Measurements from ENCODE around the gene CRYAA.
A peak's percentile ranks its signal among the peaks of the same experiment; 100 is the strongest.

The CRYAA gene

DNA sequence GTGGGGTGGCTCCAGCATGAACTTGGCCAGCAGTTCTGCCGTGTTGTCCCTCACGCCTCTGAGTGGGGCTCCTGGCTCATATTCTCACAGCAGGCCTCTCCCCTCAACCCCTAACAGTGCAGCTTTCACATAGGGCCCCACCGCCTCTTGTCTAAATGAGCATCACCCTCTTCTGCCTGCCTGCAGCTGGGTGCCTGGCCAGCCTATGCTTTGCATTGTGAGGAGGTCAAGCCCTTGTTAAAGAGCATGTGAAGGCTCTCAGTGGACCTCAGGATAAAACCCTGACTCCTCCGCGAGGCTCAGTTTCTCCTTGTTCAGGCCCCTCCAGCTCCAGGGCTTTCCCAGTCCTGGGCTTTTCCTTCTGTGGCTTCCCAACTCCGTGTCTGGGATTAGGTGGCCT is 34.8 kb downstream of the CRYAA start:
- no peak for DNase-seq (ENCODE audit: low spot score)

DNA sequence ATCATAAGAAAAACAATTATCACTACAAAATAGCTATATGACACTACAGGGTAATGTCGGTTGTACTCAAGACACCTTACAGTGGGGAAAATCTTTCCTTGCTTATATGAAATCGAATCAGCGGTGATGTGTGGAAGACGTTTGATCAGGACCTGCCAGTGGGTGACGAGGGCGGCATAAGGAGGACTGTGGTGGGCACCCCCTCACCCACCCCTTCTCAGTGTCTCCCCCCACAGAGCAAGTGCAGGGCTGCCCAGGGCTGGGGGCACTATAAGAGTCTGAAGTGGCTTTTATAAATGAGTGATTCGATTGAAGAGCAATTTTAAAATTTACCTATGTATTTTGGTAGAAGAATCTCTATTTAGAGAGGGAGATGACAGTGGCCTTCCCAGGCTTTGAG is 35.8 kb downstream of the CRYAA start:
- DNase-seq (ENCODE audit: low spot score): no peak

DNA sequence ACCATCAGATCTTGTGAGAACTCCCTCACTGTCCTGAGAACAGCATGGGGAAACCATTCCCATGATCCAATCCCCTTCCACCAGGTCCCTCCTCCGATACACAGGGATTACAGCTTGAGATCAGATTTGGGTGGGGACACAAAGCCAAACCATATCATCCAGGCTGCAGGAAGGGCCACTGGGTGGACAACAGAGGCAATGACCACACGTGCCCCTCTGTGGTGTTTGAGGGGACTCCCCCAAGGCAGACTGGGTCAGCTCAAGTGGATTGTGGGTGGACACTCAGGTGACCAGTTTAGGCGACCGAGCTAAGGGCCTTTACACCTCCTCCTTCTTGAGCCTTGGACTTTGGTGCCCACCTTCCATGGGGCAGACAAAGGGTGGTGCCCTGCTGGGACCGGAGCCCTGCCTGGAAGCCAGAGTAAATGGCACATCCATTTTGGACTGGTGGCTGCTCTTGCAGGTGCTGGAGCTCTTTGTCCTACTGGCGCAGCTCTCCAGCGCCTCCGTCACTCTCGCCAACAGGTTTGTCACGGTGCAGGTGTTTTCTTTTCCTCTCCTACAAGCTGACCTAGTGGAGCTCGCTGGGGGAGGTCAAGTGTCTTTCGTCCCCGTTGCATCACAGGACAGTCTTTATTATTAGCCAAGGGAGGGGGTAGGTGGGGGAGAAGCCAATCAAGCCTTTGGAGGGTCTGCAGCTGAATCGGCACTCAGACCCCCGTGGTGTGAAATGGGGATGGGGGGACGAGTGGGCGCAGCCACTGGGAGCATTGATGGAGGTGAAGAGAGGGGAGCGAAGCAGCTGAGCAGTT is 37.6 kb downstream of the CRYAA start:
- no peak for DNase-seq (ENCODE audit: low spot score)

DNA sequence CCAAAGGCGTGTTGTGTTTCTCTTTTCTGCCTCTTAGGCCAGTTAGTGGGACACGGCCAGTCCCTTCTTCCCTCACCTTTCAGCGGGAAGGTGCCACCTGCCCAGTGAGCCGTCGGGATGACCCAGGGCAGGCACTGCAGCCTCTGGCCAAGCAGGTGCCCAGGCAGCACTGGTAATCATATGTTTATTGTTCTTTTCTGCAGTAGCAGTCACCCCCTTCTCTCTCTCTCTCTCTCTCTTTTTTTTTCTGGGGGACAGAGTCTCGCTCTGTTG is 38.2 kb downstream of the CRYAA start:
- no peak for DNase-seq (ENCODE audit: low spot score)

DNA sequence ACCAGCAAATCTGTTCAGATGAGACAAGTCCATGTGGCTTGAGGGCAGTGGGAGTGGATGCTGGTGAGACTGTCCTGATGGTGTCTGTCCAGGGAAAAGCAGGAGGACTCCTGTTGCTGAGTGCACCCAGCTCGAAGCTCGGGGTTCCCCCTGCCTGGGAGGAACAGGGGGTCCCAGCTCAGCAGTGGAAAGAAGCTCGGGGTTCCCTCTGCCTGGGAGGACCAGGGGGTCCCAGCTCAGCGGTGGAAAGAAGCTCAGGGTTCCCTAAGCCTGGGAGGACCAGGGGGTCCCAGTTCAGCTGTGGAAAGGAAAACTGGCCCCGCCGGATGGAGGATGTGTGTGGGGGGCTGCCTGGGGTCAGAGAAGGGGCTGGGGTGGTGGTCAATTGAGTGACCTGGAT is 39.1 kb downstream of the CRYAA start:
- no peak for DNase-seq (ENCODE audit: low spot score)

DNA sequence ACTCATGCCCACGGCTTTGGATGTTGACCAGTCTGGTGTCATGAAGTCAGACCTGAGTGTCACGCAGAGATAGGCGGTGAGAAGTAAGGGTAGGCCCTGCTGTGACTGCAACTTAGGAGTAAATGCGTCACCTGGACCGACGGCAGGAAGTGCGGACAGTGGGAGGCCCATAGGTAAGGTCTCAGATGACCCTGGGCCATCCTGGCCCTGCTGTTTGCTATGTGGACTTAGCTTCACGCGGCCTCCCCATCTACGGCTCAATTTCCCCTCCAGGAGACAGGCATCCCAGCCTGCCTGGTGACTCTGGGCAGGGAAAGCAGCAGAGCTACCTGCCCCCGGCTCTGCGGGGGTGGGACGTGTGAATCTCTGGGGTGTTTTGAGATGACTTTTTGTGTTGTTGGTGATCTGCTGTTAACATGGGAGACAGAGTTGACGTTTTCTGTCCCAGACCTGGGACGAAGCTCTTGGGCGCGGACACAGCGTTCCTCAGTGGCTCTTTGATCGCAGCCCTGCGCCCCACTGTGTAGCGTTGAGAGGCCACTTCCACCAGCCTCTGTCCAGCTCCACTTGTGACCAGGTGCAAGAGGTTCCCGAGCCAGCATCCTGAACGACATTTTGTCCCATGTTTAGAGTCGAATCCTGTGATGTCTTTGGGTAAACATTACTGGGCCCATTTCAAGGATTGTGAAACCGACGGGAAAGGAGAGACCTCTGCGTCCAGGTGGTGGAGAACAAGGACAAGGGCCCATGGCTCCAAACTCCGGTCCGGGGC is 39.9 kb downstream of the CRYAA start:
- no peak for DNase-seq (ENCODE audit: low spot score)

DNA sequence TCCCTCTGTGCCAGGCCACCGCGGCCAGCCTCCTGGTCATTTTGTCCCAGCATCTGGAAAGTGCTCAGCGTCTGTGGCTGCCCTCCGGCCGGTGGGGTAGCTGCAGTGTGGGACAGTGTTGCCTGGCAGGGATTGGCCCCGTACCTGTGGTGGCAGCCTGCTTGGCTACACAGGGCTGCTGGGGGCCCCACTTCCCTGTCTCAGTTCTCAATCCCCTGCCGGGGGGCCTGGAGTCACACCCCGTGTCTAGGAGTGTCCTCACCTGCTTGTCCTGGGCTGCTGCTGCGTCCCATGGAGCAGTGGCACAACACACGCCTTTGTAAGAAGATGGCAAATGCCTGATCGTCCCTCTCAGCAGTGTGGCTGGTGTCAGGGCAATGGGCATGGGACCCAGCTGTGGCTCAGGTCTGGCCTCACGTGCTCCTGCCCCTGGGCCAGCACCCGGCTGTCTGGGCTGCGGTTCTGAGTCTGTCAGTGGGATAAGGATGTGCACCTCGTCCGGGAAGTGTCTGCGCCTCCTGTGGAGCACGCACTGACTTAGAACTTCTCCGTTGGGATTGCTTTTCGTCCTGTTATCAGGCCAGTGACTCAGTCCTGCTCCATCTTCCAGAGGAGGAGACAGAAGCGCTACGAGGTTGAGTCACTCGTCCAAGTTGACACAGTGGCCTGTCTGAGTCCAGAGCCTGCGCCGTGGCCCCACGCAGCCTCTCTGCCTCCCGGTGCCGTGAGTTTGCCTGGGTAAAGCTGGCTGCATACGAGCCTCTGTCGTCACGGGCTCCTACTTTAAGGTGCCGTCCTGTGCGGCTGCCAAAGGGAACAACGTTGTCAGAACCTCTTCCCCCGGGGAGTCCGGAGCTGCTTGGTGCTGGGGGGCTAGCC is 41.0 kb downstream of the CRYAA start:
- DNase-seq (ENCODE audit: low spot score): peak; percentile 61

DNA sequence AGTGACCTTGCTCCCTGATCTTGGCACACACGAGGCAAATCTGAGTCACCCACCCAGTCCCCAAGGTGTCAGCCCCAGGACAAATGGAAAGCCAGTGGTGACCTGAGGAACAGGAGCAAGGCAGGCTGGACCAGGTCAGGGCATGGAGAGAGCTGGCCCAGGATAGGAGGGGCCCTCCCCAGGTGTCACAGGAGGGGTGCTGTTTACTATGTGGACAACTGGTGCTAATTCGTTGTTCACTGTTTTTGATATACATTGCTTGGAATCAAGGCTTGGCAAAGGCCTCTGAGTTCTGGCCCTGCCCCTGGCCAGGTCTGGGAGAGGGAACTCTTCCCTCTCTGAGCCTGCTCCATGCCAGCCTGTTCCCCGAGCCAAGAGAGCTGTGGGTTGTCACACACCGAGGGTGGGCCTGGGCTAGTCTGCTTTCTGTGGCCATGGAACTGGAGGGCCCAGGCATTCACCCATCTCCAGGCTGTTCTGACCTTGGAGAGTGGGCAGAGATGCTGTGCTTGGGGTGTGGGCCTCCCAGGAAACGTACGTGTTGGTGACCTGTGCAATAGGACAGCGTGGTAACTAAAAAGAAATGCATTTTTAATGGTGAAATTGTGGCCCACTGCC is 41.8 kb downstream of the CRYAA start:
- no peak for DNase-seq (ENCODE audit: low spot score)

DNA sequence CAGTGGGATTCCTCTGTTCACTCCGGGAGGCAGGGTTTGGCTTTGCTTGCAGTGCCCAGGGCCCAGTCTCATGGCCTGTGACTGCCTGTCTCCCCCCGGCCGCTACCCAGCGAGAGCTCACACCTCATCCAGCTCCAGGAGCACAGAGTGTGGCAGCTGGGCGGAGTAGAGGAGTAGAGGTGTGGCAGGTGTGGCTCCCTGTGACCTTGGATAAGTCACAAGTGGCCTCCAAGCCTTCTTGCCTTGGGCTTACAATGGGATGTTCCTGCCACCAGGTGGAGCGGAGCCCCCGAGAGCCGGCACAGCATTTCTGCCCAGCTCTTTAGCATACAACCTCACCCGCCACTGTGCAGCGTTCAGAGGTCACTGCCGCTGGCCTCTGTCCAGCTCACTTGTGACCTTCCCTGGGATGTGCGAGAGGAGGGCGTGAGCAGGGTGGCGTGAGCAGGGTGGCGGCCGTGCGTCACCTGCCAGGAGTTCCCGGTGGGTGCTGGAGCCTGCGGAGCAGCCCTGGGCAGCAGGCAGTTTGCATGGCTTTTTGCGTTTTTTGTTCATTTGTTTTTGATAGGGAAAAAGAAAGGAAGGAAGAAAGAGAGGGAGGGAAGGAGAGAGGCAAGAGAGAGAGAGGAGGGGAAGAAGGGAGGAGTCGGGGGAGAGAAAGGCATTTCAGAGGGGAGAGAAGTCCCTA is 42.4 kb downstream of the CRYAA start:
- no peak for DNase-seq (ENCODE audit: low spot score)

DNA sequence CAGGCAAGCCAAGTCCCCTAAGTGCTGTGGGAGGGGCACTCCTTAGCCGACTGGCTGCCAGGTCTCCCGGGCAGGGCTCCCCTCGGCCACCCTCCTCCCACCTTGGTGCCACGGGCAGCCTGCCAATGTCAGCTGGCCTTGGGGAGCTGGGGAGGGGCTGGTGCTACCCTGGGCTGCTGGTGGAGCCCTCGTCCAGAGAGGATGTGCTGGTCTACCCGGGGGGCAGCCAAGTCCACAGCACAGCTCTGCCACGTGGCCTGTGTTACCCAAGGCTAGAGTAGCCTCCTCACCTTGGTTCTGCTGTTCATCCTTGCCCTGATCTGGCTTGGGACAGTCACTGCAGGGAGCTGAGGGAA is 42.9 kb downstream of the CRYAA start:
- no peak for DNase-seq (ENCODE audit: low spot score)

All from hepatic stellate cell (primary cell).